IPS-20b (cell line): Measurements from ENCODE around the gene MIA2.
A peak's percentile ranks its signal among the peaks of the same experiment; 100 is the strongest.

Experiments
- H3K27ac ChIP-seq: one replicate; pipeline ENCODE4 v1.5.1; 2013; ENCODE audit warnings: low read length
- H3K27me3 ChIP-seq: 2 replicates; pipeline ENCODE4 v1.6.1; 2013; ENCODE audit warnings: mild to moderate bottlenecking, low read length, inconsistent platforms; ENCODE audit not compliant: insufficient read depth
- H3K36me3 ChIP-seq: 2 replicates; pipeline ENCODE4 v1.6.1; 2013; ENCODE audit warnings: low read depth, mild to moderate bottlenecking, inconsistent platforms, low read length, moderate library complexity; ENCODE audit not compliant: insufficient read depth
- H3K4me1 ChIP-seq: 2 replicates; pipeline ENCODE4 v1.6.1; 2013; ENCODE audit warnings: mild to moderate bottlenecking, control low read depth, inconsistent platforms, low read length, moderate library complexity; ENCODE audit not compliant: insufficient read depth
- H3K4me3 ChIP-seq: 2 replicates; pipeline ENCODE4 v1.5.1; 2013; ENCODE audit warnings: mild to moderate bottlenecking, low read length, inconsistent platforms
- H3K9ac ChIP-seq: 2 replicates; pipeline ENCODE4 v1.6.1; 2013; ENCODE audit warnings: low read depth, mild to moderate bottlenecking, inconsistent platforms, low read length, moderate library complexity
- H3K9me3 ChIP-seq: 2 replicates; pipeline ENCODE4 v1.6.1; 2013; ENCODE audit warnings: mild to moderate bottlenecking, low read depth, low read length, inconsistent platforms; ENCODE audit not compliant: insufficient read depth

Gene MIA2

DNA sequence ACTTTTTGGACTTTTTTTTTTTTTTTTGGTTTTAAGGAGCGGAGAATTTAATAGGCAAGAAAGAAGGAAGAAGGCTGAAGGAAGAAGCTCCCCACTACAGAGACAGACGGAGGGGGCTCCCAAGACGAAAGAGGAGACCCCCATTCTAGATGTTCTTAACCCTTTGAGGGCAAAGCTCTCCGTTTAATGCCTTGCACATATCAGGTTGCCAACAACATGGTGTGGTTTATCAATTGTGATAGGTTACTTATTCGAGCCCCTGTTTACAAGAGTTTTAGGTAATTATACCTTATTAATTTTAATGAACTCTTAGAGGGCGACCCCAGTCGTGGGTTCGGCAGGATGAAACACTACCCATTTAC is 199.7 kb downstream of the MIA2 start:
- peaks cover 5% of the 10 kb centered on the region for H3K4me1 ChIP-seq
- peak overlapping the region; percentile 91 for H3K9ac ChIP-seq
- no peaks in the 10 kb centered on the region for H3K27me3 ChIP-seq
- H3K27ac ChIP-seq: no peak overlapping the region
- no peaks in the 10 kb centered on the region for H3K9me3 ChIP-seq
- peak overlapping the region; percentile 82 for H3K4me3 ChIP-seq
- no peaks in the 10 kb centered on the region for H3K36me3 ChIP-seq

DNA sequence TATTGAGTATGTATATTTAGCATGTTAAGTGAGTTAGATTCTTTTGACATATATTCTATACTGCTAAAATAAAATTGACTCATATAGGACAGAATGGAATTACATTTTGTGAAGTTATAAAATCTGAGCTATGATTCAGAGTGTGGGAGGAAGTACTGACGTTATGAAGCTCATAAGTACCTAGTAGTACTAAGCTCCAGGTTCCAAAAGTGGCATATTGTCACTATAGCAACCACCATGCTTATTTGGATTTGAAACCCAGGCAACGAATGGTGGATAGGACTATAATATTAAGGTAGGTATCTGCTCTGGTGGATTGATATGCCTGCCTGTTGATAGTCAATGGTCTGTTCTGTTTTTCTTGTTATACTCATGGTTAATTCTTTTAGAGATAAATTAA is 200.7 kb downstream of the MIA2 start:
- peaks cover 5% of the 10 kb centered on the region for H3K4me1 ChIP-seq
- H3K36me3 ChIP-seq: no peaks in the 10 kb centered on the region
- H3K27me3 ChIP-seq: no peaks in the 10 kb centered on the region
- H3K27ac ChIP-seq: no peak overlapping the region
- no peaks in the 10 kb centered on the region for H3K9me3 ChIP-seq
- no peak overlapping the region for H3K9ac ChIP-seq
- no peak overlapping the region for H3K4me3 ChIP-seq

GRCh38 chr14:39435241-39435640 is 201.5 kb downstream of the MIA2 start:
- peaks cover 5% of the 10 kb centered on the region for H3K4me1 ChIP-seq
- H3K27ac ChIP-seq: no peak overlapping the region
- H3K9ac ChIP-seq: no peak overlapping the region
- no peaks in the 10 kb centered on the region for H3K27me3 ChIP-seq
- H3K36me3 ChIP-seq: no peaks in the 10 kb centered on the region
- H3K4me3 ChIP-seq: no peak overlapping the region
- H3K9me3 ChIP-seq: no peaks in the 10 kb centered on the region
